Breast epithelium (tissue), 3 donors: ENCODE results near the gene CKAP4.

Source experiments
- CTCF ChIP-seq, 3 donors: fragments of 450-650 bp; IDR thresholded peaks; one replicate each; pipeline ENCODE4 v1.5.1; 2016 to 2017; ENCODE audit warnings: antibody characterized with exemption in 3 of 3, mild to moderate bottlenecking in 3 of 3, moderate library complexity in 3 of 3
- POLR2AphosphoS5 ChIP-seq, 3 donors: sonication (generic); formaldehyde crosslinking; IDR thresholded peaks; one replicate each; pipeline ENCODE4 v1.6.1; 2017; ENCODE audit warnings: antibody characterized with exemption in 3 of 3

DNA sequence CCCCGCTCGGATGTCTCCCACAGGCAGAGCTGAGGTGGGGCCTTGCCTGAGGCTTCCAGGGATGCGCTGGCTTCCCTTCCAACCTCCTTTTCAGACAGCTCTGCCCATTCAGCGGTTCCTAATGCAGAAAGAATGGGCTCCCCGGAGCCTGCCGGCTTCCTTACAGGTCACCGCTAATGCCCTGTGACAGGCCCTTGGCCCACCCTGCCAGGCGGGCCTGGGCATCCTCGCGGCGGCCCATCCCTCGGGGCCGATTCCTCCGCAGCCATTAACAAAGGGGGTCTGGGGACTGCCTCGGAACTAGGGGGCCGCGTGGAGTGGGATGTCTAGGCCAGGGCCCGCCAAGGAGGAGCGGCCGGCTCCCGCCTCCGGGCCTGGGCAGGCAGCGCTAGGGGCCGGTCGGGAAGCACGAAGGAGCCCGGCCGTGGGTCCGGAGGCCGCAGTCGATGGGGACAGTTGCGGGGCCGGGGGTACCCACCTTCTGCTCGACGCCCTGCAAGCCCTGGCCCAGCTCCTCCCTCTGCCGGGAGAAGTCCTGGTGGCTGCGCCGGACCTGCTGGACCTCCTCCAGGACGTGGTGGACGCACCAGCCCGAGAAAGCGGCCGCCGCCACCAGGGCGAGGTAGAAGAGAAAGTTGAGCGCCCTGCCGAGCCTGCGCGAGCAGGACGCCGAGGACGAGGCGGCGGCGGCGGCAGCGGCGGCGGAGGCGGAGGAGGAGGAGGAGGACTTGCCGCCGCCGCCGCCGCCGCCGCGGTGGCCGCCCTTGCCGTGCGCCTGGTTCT lies 738 bp downstream of the CKAP4 start:
- TF ChIP-seq CTCF (IDR thresholded peaks at IDR 0.05) (peak in 2 of 3 donors; percentile 7 to 8), POLR2AphosphoS5 (IDR thresholded peaks at IDR 0.05) (peak in 1 of 3 donors; percentile 18)
